Right kidney (tissue), 9 donors: ENCODE data around the gene TMEM163.
"Not testable (repeated sequence)": the region's sequence is repeated elsewhere in the genome, so short reads cannot be mapped to it uniquely, and the experiment has no call there.

Experiments used
- DNase-seq: peaks from one replicate; pipeline ENCODE4 v3.0.0-alpha.2; 2016
- long read RNA-seq, 8 donors: transcript quantifications; one replicate each; lab custom pipeline, GENCODE V29; 2026

Gene TMEM163
- long read RNA-seq, donor 1: 0 reads
- long read RNA-seq, donor 2, partial matches to known transcripts: 0 of 1 reads
- long read RNA-seq, donor 2, other reads (novel, unspliced or antisense): 0 of 1 reads
- long read RNA-seq, donor 3: 0 reads
- long read RNA-seq, donor 4: 0 reads
- long read RNA-seq, donor 5: 0 reads
- long read RNA-seq, donor 6, full-length matches to known transcripts: 1 of 1 reads
- long read RNA-seq, donor 6, partial matches to known transcripts: 0 of 1 reads
- long read RNA-seq, donor 6, other reads (novel, unspliced or antisense): 0 of 1 reads
- long read RNA-seq, donor 7, partial matches to known transcripts: 0 of 1 reads
- long read RNA-seq, donor 7, other reads (novel, unspliced or antisense): 0 of 1 reads
- long read RNA-seq, donor 8: 0 reads

DNA sequence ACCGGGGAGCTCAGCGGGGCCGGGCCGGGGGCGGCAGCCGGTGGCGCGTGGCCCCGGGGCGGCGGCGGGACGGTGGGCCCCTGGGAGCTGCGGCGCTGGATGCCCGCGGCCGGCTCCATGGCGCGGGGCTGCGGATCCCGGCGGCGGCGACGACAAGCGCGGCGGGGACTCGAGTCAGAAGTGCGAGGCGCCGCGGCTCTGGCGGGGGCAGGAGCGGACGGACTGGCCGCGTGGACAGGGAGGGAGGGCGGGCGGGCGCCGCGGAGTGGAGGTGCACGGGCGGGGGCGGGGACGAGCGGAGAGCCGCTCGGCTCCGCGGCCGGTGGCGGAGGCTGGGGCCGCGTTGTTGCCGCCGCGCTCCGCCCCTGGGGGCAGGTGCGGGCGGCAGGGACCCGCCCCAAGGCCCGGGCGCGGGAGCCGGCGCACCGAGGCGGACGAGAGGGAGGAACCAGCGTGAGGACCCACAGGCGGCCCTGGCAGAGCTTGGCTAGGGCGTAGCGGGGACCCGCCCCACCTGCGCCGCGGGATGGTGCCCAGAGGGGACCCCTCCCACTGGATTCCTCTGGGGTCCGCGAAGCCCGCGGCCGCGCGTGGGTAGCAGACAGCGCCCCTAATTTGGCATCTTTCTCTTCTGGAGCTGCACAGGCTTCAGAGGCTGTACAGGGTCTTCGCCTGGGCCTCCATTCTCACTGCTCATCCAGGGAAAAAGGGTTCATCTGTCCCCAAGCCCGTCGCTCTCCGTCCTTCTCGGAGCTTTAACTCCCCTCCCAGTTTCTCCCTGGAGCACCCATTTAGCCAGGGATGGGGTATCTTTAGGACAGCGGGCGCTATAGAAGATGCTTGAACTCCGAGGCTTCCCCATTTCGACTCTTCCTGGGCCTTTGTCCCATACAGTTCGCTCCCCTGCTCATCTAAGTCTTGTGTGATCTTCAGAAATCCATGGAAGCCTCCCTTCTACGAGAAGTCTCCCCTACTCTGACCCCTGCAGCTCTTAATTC, at the start of gene TMEM163:
Gene TMEM163, minus strand, starts transcription at position 184 of the 998 bp plus-strand sequence.
- peak; percentile 41 for DNase-seq

DNA sequence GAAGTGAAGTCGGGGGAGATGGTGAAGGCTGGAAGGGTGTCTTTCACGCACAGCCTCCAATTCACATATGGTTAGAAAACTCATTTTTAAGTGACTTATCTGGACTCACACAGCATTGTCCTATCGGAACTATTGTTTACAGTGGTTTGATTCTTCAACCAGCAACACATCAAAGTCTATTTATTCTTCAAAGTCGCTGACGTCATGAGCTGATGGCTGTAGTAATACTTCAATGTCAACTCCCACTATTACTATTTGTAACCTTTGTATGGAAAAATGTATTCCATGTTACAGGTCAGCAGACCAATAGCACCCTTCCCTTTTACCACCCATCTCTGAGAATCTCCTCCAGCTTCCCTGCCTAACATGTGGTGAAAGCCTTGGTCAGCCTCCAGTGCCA, 47.8 kb upstream of the TMEM163 start:
- DNase-seq: no peak

DNA sequence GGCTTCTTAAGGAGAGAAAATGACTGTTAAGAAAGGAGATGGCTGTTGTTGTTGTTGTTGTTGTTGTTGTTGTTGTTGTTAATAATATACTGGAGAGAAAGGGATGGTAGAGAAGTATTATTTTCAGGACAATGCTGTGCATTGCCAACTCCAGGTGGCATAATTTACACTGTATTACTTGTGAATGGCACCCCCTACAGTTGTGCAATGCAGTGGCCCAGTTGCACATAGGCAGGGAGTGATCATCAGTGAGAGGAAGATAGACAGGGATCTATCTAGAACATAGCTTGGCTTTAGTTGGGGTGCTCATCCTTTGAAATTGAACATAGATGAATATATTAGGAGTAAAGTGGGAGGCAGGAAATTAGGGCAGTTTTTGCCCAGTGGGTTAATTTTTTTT, 47.2 kb upstream of the TMEM163 start:
- DNase-seq: no peak

DNA sequence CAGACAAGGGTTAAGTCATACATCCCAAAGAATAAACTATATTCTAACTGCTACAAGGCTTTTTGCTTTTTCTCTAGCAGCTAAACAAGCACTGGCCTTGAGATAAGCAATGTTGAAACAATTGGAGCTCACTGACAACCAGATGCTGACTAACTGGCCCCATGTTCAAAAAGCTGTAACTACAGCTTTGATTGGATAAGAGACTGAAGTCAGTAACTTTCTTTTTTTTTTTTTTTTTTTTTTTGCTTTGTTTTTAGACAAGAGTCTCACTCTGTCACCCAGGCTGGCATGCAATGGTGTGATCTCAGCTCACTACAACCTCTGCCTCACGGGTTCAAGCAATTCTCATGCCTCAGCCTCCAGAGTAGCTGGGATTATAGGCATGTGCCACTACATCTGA, 45.4 kb upstream of the TMEM163 start:
- DNase-seq: no peak

DNA sequence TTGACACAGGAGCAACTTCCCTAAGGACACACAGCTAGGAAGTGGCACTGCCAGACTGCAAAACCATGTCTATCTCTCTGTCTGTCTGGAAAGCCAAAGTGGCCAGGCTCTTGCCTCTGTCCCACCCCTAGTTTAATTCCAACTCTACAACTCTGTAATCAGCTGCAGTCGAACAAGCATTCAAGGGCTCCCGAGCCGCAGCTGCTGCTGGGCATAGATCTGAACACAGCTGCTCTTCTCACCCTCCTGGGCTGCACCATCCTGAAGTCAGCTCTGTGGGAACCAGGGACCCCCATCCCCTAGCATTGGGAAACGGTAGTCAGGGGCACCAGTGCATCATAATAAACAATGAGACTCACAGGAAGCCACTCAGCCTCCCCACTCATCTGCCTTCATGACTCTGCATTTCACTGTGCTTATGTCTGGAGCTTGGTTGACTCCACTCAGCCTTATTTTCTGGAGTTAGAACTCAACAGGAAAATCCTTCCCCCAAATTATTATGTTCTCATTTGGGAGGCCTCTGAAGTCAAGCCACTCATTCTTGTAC, 44.4 kb upstream of the TMEM163 start:
- DNase-seq: no peak

DNA sequence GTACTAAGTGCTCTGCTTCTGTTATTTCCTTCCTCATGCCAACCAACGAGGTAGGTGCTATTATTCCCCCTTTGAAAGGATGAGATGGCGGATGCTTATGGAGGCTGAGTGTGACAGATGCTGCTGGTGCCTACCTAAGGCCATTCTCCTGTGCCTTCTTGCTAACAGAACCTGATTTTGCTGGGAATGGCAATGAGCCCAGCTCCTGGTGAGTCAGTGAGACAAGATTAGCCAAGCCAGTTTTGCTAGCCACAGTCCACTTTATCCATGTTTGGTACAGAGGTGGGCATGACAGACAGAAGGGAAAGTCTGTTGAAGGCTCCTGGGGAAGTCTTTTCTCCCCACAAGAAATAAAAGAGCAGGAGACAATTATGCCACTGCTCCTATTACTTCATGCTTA, 43.7 kb upstream of the TMEM163 start:
- no peak for DNase-seq

DNA sequence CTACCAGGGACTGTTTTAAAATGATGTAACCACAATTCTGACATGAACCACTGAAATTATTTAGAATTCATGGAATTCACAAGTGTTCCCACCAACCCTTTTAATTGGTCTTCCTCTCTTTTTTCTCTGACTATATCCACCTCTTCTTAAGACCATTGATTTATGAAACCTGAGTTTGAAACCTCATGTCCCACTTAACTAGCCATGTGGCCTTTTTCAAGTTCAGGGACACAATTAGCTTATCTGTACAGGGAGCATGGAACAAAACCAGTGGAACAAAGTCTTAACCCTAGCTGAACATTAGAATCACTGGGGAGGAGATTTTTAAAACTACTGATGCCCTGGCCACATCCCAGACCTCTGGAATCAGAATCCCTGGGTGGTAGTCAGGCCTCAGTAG, 41.6 kb upstream of the TMEM163 start:
- DNase-seq: no peak

DNA sequence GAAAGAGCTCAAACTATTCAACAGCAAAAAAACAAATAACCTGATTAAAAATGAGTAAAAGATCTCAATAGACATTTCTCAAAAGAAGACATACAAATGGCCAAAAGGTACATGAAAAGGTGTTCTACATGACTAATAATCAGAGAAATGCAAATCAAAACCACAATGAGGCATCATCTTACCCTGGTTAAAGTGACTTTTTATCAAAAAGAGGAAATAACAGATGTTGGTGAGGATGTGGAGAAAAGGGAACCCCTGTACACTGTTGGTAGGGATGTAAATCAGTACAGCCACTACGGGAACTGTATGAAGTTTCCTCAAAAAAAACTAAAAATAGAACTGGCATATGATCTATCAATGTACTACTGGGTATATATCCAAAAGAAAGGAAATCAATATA, 39.8 kb upstream of the TMEM163 start:
- DNase-seq: no peak

DNA sequence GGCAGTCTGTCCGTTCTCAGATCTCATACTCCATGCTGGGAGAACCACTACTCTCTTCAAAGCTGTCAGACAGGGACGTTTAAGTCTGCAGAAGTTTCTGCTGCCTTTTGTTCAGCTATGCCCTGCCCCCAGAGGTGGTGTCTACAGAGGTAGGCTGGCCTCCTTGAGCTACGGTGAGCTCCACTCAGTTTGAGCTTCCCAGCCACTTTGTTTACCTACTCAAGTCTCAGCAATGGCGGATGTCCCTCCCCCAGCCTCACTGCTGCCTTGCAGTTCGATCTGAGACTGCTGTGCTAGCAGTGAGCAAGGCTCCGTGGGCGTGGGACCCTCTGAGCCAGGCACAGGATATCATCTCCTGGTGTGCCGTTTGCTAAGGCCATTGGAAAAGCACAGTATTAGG, 33.2 kb upstream of the TMEM163 start:
- DNase-seq: not testable (repeated sequence)

DNA sequence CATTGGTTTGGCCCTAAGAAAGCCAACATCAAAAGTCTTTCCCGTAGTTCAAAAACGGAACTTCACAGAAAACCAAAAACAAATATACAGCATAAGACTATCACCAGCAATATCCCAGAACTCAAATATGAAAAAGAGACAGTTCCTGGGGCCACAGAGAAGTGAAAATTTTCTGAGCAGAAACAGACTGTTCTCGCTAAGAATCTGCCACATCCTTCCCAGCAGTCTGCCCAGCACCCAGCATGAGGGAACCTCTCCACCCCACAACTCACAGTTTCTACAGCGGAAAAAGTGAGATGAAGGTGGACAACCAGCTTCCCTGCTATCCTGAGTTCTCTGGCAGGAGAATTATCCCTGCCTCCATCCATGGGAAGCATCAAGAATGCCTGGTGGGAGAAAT, 26.7 kb upstream of the TMEM163 start:
- DNase-seq: no peak

DNA sequence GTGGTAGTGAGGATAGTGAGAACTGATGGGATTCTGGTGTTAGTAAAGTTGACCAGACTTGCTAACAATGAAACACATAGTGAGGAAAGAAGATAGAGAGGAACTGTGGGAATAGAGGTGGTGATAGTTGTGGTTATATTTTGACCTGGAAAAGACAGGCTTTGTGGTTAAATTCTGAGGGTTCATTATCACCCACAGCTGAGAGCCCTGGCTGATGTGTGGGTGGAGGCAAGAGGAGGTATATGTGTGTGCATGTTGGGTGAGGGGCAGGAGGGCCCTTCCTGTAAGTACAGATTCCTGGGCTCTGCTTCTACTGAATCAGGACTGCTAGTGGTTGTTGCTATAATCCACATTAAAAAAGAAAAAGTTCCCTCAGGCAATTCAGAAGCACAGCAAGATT, 26.2 kb upstream of the TMEM163 start:
- no peak for DNase-seq

DNA sequence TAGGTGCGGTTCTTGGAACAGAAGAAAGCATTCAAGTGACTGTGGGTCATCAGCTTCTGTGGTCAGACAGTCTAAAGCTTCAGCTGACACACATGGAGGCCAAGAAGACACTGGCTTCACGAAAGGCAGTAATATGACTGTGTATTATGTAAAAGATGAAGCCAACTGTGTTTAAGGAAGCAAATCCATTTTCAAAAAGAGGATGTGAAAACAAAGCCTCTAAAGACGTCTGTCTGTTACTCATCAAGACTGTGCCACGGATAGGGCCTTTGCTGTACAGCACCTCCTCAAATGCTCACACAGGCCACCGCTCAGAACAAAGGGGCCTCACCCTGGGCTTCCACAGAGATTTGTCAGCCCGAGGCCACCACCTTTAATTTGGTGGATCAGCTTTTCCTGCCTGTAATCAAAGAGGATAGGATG, 21.1 kb upstream of the TMEM163 start:
- no peak for DNase-seq

DNA sequence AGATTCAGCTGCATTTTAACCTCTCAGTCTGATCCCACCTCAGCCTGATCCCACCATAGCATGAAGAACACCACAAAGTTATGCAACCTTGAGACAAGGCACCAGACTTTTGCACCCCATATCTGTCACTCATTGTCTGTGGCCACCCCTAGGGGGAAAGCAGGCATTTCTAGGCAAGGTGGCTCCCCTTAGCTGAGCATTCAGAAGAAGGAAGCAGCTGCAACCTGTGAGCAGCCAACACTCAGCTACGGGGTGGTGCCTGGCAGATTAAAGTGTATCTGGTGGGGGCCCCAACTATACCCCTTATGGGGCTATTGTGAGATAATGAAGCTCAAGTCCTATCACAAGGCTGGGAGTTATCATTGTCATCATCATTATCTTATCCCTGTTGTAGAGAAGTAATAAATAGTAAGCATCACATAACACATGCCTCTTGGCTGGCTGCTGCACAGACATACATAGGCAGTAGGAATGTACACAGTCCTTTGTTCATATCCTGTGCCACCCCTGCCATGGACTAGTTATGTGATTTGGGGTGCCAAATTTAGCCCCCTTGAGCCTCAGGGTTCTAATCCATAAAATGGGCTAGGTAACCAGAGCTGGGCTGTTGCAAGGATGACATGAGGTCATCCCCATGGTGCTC, 20.6 kb upstream of the TMEM163 start:
- DNase-seq: no peak

DNA sequence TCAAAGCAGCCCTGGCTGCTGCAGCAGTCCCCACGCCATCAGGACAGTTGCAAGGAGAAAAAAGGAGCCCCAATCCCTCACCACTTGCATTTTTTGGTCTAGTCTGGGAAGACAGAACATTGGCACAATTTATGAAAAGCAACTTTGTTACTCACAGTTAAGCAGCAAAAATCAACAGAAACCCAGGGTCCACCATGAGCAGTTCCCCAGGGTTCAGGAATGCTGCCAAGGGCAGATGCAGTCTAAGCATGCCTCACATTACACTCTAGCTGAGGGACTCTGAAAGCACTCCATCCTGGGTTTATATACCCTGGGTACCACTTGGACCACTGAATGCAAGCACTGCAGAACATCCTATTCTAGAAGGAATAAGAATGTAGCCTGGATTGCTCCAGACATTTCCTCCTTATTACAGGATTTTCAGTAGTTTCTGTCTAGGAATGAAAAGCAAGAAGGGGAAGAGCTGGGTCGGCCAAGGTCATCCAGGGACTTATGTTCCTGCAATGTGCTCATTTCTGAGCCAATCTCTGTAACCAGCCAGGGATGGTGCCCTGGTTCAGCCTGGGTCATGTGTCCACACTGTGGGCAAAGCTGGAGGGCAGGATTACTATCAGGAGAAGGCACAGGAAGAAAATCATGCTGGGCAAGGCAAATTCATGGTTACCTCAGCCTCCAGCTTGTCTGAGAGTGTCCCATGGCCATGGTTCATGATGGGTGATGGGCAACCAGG, 19.5 kb upstream of the TMEM163 start:
- DNase-seq: no peak

DNA sequence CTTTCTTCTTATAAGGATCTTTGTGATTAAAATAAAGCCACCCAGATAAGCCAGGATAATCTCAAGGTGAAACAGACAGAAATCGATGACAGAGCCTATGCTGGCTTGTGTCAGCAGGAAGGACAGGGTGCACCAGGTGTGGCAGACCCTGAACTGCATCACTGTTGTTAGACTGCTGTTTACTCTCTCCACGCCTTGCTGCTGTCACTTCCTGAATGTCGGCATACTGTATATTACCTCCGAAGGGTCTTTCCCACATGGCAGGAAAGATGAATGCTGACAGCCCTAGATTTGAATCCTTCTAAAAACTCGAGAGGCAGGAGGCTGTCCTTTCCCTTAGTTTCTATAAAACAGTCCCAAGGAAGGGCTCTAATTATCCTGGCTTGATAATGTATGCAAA, 18.9 kb upstream of the TMEM163 start:
- DNase-seq: no peak

DNA sequence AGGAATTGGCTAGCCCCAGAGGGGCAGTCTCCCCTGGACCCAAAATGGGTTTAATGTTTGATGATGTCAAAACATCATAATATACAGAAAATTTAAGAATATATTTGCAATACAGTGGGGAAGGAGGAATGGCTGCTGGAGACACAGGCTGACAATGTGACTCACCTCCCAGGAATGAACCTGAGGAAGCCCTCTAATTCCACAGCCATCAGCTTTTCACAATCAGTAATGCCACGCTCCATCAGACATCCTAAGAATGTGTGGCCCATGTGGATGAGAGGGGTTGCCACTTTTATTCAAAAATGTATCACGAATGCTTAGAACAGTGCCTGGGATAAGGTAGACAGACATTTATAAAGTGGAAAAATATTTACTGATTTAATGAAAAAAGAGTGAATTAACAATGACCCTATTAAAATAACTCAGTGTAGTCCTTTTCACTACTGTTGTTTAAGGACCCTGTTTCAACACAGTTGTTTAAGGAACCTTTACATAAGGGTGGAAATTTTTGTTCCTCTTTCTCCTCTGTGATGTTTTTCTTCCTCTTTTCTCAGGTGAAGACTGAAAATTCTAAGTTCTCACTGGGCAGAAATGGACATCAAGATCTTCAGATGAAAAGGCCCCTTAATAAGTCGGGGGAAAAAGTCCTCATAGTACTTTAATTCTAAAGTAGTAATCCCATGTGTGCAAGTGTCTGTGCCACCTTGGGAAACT, 17.5 kb upstream of the TMEM163 start:
- DNase-seq: no peak

DNA sequence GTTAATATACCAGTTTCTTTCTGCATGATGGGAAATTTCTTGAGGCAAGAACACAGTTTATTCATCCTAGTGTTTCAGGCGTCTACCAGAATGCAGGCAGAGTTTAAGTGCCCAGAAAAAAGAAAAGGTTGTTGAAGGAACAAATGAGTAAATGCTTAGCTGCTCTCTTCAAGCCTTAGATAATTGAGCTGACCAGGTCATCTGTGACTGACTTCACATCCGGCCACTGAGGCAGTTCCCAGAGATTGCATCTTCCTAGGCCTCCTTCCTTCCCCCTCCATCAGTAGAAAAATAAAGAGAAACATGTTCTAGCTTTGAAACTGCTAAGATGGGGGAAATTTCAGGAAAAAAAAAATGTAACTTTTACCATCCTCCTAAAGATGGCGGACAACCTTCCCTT, 9.4 kb upstream of the TMEM163 start:
- no peak for DNase-seq

DNA sequence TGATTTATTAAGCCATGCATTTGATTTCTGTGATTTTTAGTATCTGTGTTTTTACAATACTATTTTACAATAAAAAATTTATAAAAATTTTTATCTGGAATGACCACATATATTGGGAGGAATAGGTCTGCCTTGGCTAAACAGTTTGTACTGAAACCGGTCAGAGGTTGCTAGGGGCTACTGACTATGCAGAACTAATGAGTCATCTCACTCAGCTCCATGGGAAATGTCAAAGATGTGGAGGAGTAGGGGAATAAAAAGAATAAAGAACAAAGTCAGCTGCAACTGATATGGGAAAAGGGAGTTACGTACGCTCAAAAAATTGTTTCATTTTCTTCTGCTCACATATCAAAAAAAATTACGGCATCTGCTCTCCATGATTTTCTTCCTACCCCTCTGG, 8.6 kb upstream of the TMEM163 start:
- no peak for DNase-seq

DNA sequence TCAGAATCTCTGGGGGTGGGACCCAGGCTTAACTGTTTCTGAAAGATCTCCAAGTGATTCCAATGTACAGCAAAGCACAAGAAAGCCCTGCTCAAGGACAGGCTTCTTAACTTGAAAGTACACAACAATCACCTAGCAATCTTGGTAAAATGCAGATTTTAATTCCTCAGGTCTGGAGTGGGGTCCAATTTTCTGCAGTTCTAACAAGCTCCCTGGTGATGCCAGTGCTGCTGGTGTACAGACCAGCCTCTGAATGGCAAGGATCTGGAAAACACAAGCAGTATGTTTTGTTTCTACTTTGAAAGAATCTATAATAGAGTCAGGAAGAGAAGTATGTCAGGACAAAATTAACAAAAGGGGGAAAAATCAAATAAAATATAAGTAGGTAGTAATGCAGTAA, 7.8 kb upstream of the TMEM163 start:
- no peak for DNase-seq

DNA sequence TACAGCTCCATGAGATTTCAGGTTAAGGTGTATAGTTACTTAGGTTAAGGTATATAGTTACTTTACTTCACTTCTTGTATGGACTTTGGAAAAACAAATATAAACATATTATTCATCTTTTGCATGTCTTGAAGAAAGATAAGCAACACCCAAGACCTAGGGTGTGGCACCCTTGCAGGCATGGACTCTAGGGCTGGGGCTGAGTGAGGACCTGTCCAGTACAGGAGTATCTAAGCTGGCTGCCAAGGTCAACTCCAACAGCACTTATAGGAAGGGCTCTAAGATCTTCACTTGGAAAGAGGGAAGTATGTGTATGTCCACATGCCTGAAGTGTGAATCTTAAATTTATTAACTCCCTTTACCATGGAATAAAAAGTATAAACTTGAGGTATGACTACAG, 7.1 kb upstream of the TMEM163 start:
- no peak for DNase-seq

DNA sequence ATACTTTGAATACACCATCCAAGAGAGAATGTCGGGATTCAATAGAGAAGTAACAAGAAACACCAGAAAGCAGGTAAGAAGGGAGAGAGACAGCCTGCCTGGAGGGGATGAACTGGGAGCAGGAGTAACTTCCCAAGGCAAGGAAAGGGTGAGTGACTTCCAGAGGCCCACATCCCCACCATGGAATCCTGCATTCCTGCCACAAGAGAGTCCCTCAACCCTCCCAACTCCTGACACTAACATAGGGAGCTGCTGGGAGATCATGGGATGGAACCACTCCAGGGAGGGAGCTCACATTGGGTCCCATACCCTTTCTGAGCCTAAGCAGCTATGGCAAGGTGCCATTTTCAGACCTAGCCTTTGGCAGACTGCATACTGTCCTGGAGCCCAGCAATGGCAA, 5.5 kb upstream of the TMEM163 start:
- DNase-seq: no peak
